Stimulated activated CD4-positive, alpha-beta T cell treated with anti-CD3 and anti-CD28 coated beads, TNF-alpha, amount 100 ng/mL, for 24 hours (primary cell): ENCODE results near the gene NOXA1.
"Not testable (repeated sequence)": the region's sequence is repeated elsewhere in the genome, so short reads cannot be mapped to it uniquely, and the experiment has no call there.

Source experiments
- DNase-seq, 3 experiments: peaks; one replicate each; pipeline ENCODE4 v3.0.0-alpha.2; 2020; ENCODE audit warnings: low read depth in 3 of 3

The NOXA1 gene, protein sequence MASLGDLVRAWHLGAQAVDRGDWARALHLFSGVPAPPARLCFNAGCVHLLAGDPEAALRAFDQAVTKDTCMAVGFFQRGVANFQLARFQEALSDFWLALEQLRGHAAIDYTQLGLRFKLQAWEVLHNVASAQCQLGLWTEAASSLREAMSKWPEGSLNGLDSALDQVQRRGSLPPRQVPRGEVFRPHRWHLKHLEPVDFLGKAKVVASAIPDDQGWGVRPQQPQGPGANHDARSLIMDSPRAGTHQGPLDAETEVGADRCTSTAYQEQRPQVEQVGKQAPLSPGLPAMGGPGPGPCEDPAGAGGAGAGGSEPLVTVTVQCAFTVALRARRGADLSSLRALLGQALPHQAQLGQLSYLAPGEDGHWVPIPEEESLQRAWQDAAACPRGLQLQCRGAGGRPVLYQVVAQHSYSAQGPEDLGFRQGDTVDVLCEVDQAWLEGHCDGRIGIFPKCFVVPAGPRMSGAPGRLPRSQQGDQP

DNA sequence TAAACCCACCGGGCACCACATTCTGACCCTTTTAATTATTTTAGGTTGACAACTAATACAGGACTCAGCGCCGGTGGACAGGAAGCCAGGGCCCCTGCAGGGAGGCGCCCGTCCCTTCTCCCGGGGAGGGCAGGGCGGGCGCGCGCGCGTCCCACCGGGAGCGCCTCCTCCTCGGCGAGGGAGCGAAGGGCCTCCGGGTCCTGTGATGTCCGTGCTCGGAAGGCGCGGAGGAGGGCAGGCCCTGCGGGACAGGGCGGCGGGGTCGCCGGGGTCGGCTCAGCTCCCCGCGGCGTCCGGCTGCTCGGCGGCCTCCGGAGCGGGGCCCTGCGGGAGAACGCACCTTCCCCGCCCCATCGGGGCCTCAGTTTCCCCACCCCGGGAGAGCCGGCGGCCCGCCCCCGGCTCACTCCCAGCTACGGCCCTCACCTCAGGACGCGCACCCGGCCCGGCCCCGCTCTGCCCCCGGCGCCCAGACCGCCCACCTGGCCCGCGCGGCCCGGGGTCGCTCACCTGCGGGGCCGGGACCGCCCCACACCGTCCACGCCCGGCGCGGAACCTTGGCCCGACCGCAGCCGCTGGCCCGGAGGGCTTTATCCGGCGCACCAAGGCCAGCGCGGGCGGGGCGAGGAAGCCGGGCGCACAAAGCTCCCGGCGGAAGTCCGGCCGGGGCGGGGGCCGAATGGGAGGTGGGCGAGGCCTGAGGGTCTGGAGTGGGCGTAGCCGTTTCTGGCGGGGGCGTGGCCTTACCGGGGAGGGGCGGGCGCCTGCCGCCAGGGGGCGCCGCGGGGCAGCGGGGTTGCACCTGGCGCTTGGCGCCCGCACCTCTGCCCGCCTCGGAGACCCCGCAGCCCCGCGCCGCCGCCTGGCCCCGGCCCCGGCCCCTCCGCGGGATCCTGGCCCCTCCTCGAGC, at the start of gene NOXA1, which contains the start of gene EXD3:
Gene NOXA1, plus strand, starts transcription at position 790 of the 910 bp plus-strand sequence. CDS start 137 bp downstream, outside the sequence.
Gene EXD3, minus strand, starts transcription at position 559 of the 910 bp plus-strand sequence. CDS start 27,805 bp downstream, outside the sequence.
- DNase-seq, result peak; percentile 89 to 94 (median 92)

- DNase-seq, result no peak
These were observed 49.6 kb upstream of the NOXA1 start for GRCh38 chr9:137373611-137373980.

DNA sequence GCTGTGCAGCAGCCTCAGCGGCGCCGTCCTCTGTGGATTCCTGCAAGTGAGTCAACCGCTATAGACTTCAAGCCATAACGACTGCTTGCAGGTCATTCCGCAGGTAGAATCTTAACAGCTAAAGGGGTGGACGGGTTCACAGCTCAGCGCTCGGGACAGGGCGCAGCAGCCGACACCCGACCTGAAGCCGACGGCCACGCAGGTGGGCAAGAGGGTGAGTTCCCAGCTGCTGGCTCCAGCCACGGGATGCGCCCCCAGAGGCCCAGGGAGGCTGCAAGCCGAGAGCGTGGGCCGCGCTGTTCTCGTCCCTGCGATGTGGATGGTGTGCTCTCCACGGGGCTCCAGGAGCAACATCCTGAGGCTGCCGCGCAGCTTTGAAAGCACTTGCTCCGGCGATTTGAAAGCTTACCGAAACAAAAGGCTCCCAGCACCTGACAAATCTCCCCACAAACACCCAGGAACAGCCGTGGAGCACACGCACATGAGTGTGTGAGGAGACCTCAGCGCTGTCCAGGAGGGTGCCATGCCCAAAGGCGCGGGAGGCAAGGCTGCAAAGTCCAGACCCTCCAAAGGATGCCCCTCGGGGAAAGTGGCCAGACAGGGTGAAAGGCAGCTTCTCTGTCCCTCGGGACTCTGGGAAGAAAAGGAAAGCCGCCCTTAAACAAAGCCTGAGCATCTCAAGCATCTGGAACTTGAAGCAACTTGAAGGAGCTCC, 48.9 kb upstream of the NOXA1 start:
- DNase-seq, result no peak

GRCh38 chr9:137375321-137376058, 47.7 kb upstream of the NOXA1 start:
- DNase-seq, result no peak

DNA sequence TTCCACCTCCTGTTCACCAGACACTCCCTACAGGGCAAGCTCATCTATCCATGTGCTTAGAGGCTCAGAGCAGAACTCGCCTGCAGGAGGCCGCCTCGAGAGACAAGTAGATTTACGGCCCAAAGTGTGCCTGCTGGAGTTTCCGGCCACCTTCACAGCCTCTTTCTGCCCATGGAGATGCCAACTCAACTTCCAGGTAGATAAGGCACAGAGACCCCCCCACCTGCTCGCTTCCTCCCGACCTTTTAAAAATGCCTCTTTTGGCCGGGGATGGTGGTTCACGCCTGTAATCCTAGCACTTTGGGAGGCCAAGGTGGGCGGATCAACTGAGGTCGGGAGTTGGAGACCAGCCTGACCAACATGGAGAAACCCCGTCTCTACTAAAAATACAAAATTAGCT, 46.8 kb upstream of the NOXA1 start:
- DNase-seq, result no peak

DNA sequence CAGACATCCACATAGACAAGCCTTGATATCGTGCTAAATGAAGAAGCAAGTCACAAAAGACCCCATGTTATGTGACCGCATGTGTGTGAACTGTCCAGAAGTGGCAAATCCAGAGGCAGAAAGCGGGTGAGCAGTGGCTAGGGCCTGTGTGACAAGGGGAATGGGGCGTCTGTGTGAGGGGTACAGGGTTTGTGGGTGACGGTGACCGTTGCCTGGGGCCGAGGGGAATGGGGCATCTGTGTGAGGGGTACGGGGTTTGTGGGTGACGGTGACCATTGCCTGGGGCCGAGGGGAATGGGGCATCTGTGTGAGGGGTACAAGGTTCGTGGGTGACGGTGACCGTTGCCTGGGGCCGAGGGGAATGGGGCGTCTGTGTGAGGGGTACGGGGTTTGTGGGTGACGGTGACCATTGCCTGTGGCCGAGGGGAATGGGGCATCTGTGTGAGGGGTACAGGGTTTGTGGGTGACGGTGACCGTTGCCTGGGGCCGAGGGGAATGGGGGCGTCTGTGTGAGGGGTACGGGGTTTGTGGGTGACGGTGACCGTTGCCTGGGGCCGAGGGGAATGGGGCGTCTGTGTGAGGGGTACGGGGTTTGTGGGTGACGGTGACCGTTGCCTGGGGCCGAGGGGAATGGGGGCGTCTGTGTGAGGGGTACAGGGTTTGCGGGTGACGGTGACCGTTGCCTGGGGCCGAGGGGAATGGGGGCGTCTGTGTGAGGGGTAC, 44.3 kb upstream of the NOXA1 start:
- DNase-seq, result not testable (repeated sequence)

GRCh38 chr9:137379761-137380161, 43.4 kb upstream of the NOXA1 start:
- DNase-seq, result no peak

GRCh38 chr9:137380171-137380570, 43.0 kb upstream of the NOXA1 start:
- no peak for DNase-seq

- DNase-seq, result no peak
These were observed 42.6 kb upstream of the NOXA1 start for GRCh38 chr9:137380606-137381005.

- DNase-seq, result no peak
These were observed 41.4 kb upstream of the NOXA1 start for GRCh38 chr9:137381501-137382443.

DNA sequence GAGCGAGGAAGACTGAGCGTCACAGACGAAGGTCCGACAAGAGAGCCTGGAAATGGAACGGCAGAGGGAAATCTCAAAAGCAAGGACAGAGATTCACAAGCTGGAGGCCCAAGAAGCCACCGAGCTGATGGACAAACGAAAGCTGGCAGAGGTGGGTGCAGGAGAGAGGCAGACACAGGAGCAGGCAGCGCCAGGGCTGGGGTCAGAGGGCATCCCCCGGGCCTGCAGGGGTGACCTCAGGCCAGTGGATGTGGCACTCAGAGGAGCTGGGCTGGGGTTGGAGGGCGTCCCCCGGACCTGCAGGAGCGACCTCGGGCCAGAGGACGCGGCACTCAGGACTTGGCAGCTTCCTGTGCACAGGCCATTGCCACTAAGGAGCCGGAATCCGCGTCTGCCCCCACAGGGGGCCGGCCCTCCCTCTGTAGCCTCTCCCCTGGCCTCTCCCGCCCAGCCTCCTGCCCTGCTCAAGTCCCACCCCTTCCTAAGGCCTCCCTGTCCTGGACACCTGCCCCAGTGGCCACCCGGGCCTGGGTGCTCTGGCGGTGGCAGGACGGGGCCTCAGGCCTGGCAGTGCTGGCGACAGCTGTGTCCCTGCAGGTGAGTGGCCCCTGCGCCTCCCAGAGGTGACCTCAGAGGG, 40.6 kb upstream of the NOXA1 start:
- no peak for DNase-seq

DNA sequence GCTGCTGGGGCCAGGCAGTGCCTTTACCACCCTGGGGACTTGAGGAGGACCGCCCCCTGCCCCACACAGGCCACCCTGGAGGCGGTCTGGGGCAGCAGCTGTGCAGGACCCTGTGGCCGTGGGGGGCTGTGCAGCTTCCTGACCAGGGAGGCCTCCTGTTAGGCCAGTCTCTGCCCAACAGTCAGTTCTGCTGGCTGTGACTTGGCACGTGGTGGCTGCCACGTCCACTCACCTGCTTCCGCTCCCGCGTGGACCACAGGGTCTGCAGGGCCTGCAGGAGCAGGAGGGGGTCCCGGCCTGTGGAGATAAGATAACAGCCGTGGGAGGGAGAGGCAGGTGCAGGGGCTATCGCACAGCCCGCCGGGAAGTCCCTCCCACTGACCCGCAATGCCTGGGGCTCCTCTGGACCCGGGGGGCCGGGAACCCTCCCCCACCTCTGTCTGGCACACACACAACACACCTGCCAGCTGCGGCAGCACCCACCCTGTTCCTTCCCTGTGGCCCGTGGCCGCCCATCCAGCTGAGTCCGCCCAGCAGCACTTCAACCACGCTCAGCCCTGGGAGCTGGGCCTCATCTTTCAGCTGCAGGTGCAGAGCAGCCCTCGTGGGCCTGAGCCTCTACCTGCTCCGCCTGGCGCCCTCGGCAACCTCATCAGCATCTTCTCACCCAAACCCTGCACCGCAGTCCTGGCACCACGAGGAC, 40.0 kb upstream of the NOXA1 start:
- no peak for DNase-seq

DNA sequence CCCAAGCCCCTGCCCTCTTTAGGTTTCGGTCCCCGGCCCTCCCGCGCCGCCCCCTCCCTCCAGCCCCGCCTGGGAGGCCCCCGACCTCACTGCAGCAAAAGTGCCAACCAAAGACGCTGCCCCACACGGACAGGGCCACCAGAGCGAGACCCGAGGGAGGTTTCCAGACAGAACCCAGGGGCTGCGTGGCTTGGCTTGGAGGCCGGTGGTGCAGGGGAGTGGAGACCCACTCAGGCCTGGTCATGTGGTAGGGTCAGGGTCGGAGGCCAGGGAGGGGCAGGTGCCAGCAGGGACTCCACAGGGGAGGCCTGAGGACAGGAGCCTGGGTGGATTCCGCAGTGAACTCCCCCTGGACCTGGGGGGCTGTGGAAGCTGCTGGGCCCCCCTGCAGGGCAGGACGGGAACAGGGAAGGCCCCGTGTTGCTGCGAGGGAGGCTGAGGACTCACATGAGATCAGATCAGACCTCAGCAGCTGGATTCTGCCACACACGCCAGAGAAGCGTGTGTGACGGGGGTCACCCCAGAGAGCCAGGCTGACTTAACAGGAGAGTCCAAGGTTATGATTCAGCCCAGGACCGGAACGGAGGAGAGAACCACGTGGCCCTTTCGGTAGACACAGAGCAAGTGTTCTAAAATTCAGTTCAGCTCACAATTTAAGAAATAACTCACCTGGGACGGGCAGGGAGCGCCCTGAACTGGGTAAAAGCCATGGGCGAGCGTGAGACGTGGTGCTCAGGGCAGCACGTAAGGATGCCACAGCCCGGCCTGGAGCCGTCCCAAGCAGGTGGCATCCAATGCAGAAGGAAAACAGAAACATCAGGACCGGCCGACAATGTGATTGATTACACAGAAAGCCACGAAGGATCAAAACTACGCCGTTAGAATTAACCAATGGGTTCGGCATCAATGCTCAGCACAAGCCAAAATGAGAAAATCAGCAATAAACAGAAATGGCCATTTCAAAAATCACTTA, 39.1 kb upstream of the NOXA1 start:
- DNase-seq, result no peak

GRCh38 chr9:137385061-137385655, 38.0 kb upstream of the NOXA1 start:
- DNase-seq, result no peak

GRCh38 chr9:137386507-137387113, 36.6 kb upstream of the NOXA1 start:
- not testable (repeated sequence) for DNase-seq
